NT2/D1 (cell line): Measurements from ENCODE around the gene ROR1.

Source experiments
- DNase-seq: peaks from one replicate; pipeline ENCODE4 v3.0.0-alpha.2; 2011; ENCODE audit warnings: low read depth, low spot score
- H3K27me3 ChIP-seq: 2 replicates; pipeline ENCODE4 v1.6.0; 2011; ENCODE audit warnings: mild to moderate bottlenecking; ENCODE audit not compliant: insufficient read length, insufficient read depth
- H3K36me3 ChIP-seq: 2 replicates; pipeline ENCODE4 v1.6.1; 2011; ENCODE audit warnings: mild to moderate bottlenecking, low read length, mixed read lengths; ENCODE audit not compliant: insufficient read depth, insufficient read length
- H3K4me1 ChIP-seq: 2 replicates; pipeline ENCODE4 v1.5.1; 2011; ENCODE audit not compliant: insufficient read depth, insufficient read length
- H3K4me3 ChIP-seq: 2 replicates; pipeline ENCODE4 v1.5.1; 2011; ENCODE audit warnings: low read depth; ENCODE audit not compliant: insufficient read length
- H3K9ac ChIP-seq: 2 replicates; pipeline ENCODE4 v1.6.0; 2011; ENCODE audit warnings: low read depth; ENCODE audit not compliant: insufficient read length
- H3K9me3 ChIP-seq: 2 replicates; pipeline ENCODE4 v1.5.1; 2011; ENCODE audit warnings: mild to moderate bottlenecking, low read length; ENCODE audit not compliant: insufficient read depth
- SUZ12 ChIP-seq: IDR thresholded peaks from 2 replicates; pipeline ENCODE4 v1.6.1; 2011; ENCODE audit not compliant: insufficient read length, insufficient read depth; ENCODE audit errors: extremely low read depth
- YY1 ChIP-seq: IDR thresholded peaks from 2 replicates; pipeline ENCODE4 v1.6.1; 2011; ENCODE audit not compliant: insufficient read length, insufficient read depth
- ZNF274 ChIP-seq: IDR thresholded peaks from 2 replicates; pipeline ENCODE4 v1.6.1; 2011; ENCODE audit warnings: mild to moderate bottlenecking, low read depth, low read length

Gene ROR1

DNA sequence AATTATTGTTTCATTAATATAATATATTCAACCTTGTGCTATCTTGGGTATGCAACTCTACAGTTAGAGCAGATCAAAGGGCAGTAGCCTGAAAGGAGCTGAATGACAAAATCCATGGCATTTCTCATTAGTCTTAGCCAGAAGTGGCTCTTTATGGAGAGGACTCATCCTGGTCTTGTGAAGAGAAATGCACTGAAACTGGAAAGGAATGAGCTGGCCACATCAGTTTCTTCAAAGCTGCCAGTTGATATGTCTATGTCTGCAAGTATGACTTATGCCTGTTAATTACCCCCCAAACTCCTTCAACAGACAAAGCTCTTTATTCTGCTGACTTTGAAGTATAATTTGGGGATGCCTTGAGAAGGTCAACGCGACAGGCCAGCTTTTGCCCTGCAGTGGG, 310.6 kb downstream of the ROR1 start:
- Histone ChIP-seq H3K4me1 (no peaks in the 10 kb centered on the region), H3K27me3 (no peaks in the 10 kb centered on the region), H3K9ac (no peak overlapping the region), H3K36me3 (no peaks in the 10 kb centered on the region), H3K9me3 (0 out of 2 replicates have a peak, but pooled peaks cover 3% of the 10 kb centered on the region), H3K4me3 (no peak overlapping the region)
- TF ChIP-seq ZNF274 (no peak), SUZ12 (no peak), YY1 (no peak)
- DNase-seq, result no peak

- H3K27me3 ChIP-seq, result no peaks in the 10 kb centered on the region
- TF ChIP-seq YY1, result no peak
- TF ChIP-seq SUZ12, result no peak
- no peak for DNase-seq
- H3K36me3 ChIP-seq, result no peaks in the 10 kb centered on the region
- 0 out of 2 replicates have a peak, but pooled peaks cover 7% of the 10 kb centered on the region for H3K9me3 ChIP-seq
- H3K4me3 ChIP-seq, result no peak overlapping the region
- no peak overlapping the region for H3K9ac ChIP-seq
- H3K4me1 ChIP-seq, result no peaks in the 10 kb centered on the region
Observed at GRCh38 chr1:64087768-64088167, 314.0 kb downstream of the ROR1 start.

- no peaks in the 10 kb centered on the region for H3K4me1 ChIP-seq
- no peaks in the 10 kb centered on the region for H3K27me3 ChIP-seq
- DNase-seq, result no peak
- no peaks in the 10 kb centered on the region for H3K36me3 ChIP-seq
- H3K4me3 ChIP-seq, result no peak overlapping the region
- 0 out of 2 replicates have a peak, but pooled peaks cover 7% of the 10 kb centered on the region for H3K9me3 ChIP-seq
- no peak overlapping the region for H3K9ac ChIP-seq
- TF ChIP-seq YY1, result no peak
- no peak for TF ChIP-seq ZNF274
- TF ChIP-seq SUZ12, result no peak
Observed at GRCh38 chr1:64090436-64090835, 316.6 kb downstream of the ROR1 start.

- Histone ChIP-seq H3K4me3 (no peak overlapping the region), H3K4me1 (no peaks in the 10 kb centered on the region), H3K27me3 (no peaks in the 10 kb centered on the region), H3K9me3 (0 out of 2 replicates have a peak, but pooled peaks cover 7% of the 10 kb centered on the region), H3K9ac (no peak overlapping the region), H3K36me3 (no peaks in the 10 kb centered on the region)
- no peak for DNase-seq
- no peak for TF ChIP-seq YY1
- TF ChIP-seq ZNF274, result no peak
- TF ChIP-seq SUZ12, result no peak
Observed at GRCh38 chr1:64092851-64093371, 319.1 kb downstream of the ROR1 start.

- no peak for DNase-seq
- Histone ChIP-seq H3K4me1 (no peaks in the 10 kb centered on the region), H3K9me3 (0 out of 2 replicates have a peak, but pooled peaks cover 7% of the 10 kb centered on the region), H3K9ac (no peak overlapping the region), H3K4me3 (no peak overlapping the region), H3K27me3 (no peaks in the 10 kb centered on the region), H3K36me3 (no peaks in the 10 kb centered on the region)
- TF ChIP-seq SUZ12 (no peak), YY1 (no peak), ZNF274 (no peak)
Observed at GRCh38 chr1:64093941-64094340, 320.1 kb downstream of the ROR1 start.

GRCh38 chr1:64095832-64096231, 322.0 kb downstream of the ROR1 start:
- Histone ChIP-seq H3K9ac (no peak overlapping the region), H3K36me3 (no peaks in the 10 kb centered on the region), H3K9me3 (no peaks in the 10 kb centered on the region), H3K4me1 (no peaks in the 10 kb centered on the region), H3K4me3 (no peak overlapping the region), H3K27me3 (no peaks in the 10 kb centered on the region)
- no peak for DNase-seq
- no peak for TF ChIP-seq YY1

DNA sequence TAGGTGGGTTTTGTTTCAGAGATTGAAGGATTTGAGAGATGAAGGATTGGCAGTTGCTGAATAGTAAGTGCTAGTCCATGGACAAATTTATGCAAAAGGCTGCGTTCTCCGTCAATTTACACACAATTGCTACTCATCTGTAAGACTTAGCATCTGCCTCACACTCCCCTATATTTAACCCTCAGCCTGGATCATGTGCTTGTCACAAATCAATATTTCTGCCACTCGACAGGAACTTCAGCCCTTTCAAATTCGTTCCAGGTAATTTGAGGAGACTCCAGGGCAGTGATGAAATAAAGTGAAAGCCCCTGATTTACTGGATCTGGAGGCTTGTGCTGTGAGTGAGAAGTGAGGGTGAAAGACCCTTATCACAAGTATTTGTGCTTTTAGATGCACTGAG, 324.0 kb downstream of the ROR1 start:
- Histone ChIP-seq H3K27me3 (no peaks in the 10 kb centered on the region), H3K9me3 (no peaks in the 10 kb centered on the region), H3K36me3 (no peaks in the 10 kb centered on the region), H3K9ac (no peak overlapping the region), H3K4me3 (no peak overlapping the region), H3K4me1 (no peaks in the 10 kb centered on the region)
- no peak for DNase-seq
- TF ChIP-seq ZNF274 (no peak), YY1 (no peak), SUZ12 (no peak)

- Histone ChIP-seq H3K4me1 (no peaks in the 10 kb centered on the region), H3K27me3 (no peaks in the 10 kb centered on the region), H3K9ac (no peak overlapping the region), H3K36me3 (no peaks in the 10 kb centered on the region), H3K4me3 (no peak overlapping the region), H3K9me3 (no peaks in the 10 kb centered on the region)
- no peak for DNase-seq
- TF ChIP-seq YY1 (no peak), ZNF274 (no peak), SUZ12 (no peak)
Observed at GRCh38 chr1:64098436-64098835, 324.6 kb downstream of the ROR1 start.
